Measurements from ENCODE around the gene DHRS4L2.
"Not testable (repeated sequence)": the region's sequence is repeated elsewhere in the genome, so short reads cannot be mapped to it uniquely, and the experiment has no call there.

DHRS4L2 gene

DNA sequence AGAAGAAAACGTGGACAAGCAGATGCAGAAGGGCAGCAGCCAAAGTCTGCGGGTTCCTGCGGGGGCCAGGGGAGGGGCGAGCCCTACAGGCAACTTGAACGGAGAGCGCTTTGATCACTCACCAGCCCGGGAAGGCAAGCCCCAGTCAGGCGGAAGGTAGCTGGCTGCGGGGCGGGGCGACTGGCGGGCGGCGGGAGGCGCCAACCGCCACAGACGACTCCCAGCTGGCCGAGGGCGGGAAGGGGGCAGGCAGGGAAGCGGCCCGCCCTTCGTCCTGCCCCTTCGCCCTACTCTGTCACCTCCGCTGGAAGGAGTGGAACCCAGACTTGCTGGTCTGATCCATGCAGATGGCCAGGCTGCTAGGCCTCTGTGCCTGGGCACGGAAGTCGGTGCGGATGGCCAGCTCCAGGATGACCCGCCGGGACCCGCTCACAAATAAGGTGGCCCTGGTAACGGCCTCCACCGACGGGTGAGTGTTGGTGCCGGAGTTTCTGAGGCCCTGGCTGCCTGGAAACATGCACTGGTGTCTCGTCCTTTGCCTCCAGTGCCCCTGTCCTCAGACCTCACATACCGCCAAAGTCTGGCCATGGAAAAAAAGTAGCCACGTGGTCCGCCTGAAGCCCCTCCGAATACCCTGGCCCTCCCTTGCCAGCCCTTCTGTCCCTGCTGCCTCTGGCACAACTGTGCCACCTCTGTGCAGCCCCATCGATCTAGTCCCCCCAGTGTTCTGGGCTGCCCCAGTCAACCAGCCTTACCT is at the start of gene DHRS4L2:
Gene DHRS4L2, plus strand, starts transcription at position 323 of the 757 bp plus-strand sequence. Its CDS starts 19 bp downstream, at position 342.
- DNase-seq (ENCODE audit: low read depth) = peak; percentile 70

- DNase-seq (ENCODE audit: low read depth) = no peak
Observed at GRCh38 chr14:23939607-23940326, 49.0 kb upstream of the DHRS4L2 start.

DNA sequence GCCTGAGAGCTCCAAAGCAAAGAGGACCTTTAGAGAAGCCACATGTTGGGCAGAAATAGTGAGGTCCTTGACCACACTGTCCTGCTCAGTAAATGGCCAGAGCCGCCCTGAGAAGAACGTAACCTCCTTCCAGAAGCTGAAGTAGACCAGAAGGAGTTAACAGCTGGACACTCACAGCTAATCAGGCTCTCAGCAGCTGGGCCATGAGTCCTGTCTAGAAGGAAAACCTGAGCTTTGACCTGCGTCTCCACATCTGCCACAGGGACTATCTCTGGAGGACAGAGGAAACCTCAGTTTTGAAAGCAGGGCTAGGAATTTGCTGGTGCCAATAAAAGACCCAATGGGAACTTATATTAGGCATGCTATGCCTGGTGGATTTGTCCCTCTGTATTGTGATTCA is 47.5 kb upstream of the DHRS4L2 start:
- no peak for DNase-seq (ENCODE audit: low read depth)

DNA sequence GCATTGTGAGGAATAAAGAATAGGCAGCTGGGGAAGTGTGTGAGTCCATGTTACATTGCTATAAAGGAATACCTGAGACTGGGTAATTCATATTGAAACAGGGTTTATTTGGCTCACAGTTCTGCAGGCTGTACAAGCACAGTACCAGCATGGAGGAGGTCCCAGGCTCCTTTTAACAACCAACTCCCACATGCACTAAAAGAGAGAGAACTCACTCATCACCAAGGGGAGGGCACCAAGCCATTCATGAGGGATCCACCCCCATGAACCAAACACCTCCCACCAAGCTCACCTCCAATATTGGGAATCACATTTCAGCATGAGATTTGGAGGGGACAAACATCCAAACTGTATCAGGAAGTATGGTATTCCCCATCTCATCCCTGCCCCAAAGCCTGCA is 47.1 kb upstream of the DHRS4L2 start:
- no peak for DNase-seq (ENCODE audit: low read depth)

DNA sequence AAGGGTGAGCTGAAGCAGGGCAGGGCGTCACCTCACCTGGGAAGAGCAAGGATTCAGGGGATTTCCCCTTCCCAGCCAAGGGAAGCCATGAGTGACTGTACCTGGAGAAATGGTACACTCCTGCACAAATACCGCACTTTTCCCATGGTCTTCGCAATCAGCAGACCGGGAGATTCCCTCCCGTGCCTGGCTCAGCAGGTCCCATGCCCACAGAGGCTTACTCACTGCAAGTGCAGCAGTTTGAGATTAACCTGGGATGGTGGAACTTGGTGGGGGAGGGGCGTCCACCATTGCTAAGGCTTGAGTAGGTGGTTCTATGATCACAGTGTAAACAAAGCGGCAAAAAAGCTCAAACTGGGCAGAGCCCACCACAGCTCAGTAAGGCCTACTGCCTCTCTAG is 46.1 kb upstream of the DHRS4L2 start:
- DNase-seq (ENCODE audit: low read depth) = no peak

- not testable (repeated sequence) for DNase-seq (ENCODE audit: low read depth)
Observed at GRCh38 chr14:23949069-23949468, 39.7 kb upstream of the DHRS4L2 start.

GRCh38 chr14:23950411-23951135 is 38.2 kb upstream of the DHRS4L2 start:
- no peak for DNase-seq (ENCODE audit: low read depth)

GRCh38 chr14:23951136-23951466 is 37.6 kb upstream of the DHRS4L2 start:
- DNase-seq (ENCODE audit: low read depth) = not testable (repeated sequence)

GRCh38 chr14:23951590-23952201 is 37.0 kb upstream of the DHRS4L2 start:
- DNase-seq (ENCODE audit: low read depth) = no peak

- not testable (repeated sequence) for DNase-seq (ENCODE audit: low read depth)
Observed at GRCh38 chr14:23953116-23953463, 35.6 kb upstream of the DHRS4L2 start.

DNA sequence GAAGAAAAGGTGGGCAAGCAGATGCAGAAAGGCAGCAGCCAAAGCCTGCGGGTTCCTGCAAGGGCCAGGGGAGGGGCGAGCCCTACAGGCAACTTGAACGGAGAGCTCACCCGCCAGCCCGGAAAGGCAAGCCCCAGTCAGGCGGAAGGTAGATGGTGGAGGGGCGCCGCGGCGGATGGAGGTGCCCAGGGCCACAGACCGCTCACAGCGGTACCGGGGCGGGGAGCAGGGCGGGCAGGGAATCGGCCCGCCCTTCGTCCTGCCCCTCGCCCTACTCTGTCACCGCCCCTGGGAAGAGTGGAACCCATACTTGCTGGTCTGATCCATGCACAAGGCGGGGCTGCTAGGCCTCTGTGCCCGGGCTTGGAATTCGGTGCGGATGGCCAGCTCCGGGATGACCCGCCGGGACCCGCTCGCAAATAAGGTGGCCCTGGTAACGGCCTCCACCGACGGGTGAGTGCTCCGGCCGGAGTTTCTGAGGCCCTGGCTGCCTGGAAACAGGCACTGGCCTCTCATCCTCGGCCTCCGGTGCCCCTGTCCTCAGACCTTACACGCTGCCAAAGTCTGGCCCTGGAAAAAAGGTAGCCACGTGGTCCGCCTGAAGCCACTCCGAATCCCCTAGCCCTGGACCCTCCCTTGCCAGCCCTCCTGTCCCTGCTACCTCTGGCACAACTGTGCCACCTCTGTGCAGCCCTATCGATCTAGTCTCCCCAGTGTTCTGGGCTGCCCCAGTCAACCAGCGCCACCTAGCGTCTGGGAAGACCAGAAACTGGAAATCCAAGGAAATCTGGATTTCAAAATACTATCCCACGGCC is 35.1 kb upstream of the DHRS4L2 start, which contains the start of gene DHRS4:
Gene DHRS4, plus strand, starts transcription at position 307 of the 815 bp plus-strand sequence. Its CDS starts 19 bp downstream, at position 326.
- peak; percentile 73 for DNase-seq (ENCODE audit: low read depth)

DNA sequence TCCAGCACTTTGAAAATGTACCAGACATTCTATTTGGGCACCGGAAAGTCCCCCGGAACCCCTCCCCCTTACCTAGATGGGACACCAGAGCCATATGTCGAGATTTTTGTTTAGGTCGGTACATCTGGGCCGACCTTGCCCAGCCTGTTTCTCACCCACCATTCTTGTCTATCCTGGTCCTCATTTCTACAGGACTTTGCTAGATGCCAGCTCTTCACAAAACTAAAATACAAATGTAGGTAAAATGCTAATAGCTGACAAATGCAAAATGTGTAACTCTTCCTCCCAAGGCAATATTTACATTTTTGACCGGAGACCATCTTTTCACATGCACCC is 34.5 kb upstream of the DHRS4L2 start:
- not testable (repeated sequence) for DNase-seq (ENCODE audit: low read depth)

DNA sequence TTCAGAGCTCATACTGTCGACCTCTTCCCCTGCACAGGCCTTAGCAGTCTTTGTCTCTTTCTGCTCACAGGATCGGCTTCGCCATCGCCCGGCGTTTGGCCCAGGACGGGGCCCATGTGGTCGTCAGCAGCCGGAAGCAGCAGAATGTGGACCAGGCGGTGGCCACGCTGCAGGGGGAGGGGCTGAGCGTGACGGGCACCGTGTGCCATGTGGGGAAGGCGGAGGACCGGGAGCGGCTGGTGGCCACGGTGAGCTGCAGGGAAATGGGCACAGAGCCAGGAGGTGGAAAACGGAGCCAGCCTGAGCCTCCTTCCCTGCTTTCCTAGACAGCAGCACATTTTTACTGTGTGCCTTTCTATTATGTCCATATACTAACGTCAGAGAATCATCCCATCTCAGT is 33.8 kb upstream of the DHRS4L2 start:
- DNase-seq (ENCODE audit: low read depth) = not testable (repeated sequence)

GRCh38 chr14:23955811-23956210 is 32.9 kb upstream of the DHRS4L2 start:
- not testable (repeated sequence) for DNase-seq (ENCODE audit: low read depth)

- not testable (repeated sequence) for DNase-seq (ENCODE audit: low read depth)
Observed at GRCh38 chr14:23957913-23958569, 30.7 kb upstream of the DHRS4L2 start.

DNA sequence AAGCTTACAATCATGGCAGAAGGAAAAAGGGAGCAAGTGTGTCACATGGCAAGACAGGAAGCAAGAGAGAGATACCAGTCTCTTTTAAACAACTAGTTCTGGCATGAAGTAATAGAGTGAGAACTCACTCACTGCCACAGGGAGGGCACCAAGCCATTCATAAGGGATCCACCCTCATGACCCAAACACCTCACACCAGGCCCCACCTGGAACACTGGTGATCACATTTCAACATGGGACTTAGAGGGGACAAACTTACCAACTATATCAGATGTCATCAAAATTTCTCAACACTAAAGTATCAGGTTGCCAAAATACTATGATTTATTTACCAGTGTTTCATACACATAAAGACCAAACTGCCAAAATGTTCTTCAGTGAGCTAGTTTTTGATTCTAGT is 27.8 kb upstream of the DHRS4L2 start:
- DNase-seq (ENCODE audit: low read depth) = not testable (repeated sequence)

- DNase-seq (ENCODE audit: low read depth) = not testable (repeated sequence)
Observed at GRCh38 chr14:23961704-23962103, 27.0 kb upstream of the DHRS4L2 start.

DNA sequence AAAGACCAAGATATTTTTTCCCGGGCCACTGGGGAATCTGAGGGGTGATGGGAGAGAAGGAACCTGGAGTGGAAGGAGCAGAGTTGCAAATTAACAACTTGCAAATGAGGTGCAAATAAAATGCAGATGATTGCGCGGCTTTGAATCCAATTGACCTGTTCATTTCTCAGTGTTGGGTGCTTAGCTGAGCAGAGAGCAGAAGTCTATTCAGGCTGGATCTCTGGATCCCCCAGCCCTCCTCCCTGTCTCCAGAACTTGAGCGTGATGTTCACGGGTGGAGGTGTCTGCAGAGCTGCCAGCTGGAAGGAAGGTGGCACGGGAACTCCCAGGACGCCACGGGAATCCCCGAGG is 19.6 kb upstream of the DHRS4L2 start:
- DNase-seq (ENCODE audit: low read depth) = not testable (repeated sequence)

DNA sequence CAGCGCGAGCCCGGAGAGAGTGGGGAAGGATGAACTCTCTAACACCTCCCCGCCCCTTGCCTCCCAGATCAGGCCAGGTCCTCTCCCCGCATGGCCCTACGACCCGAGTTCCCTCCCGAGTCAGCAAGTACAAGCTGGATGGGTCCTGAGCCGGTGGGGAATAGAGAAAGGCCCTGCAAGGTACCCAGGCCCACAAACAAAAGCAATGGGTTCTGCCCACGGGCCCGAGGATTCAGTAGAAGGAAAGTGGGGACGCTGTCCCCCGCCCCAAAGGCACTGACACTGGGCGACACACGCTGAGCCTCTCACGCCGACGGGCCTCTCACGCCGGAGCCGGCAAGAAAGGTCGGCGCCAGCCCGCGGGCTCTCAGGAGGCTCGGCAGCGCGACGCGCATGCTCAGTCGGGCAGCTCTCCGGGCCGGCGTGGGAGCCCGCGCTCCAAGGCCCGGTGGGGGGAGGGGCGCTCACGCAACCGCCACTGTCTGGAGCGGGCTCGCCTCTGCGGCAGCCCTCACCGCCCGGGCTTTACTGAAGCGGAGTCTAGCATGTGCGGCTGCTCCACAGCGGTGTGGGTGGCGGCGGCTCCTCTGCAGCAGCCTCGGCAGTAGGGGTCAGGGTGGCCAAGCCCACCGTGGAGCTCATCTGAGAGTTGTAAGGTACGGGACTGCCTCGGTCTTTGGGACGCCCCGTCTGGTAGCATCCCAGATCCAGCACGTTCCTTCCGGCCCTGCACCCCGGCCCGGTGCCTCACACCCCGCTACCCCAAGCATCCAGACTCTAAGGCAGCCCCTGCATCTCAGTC is 19.0 kb upstream of the DHRS4L2 start:
- peak; percentile 17 for DNase-seq (ENCODE audit: low read depth)

DNA sequence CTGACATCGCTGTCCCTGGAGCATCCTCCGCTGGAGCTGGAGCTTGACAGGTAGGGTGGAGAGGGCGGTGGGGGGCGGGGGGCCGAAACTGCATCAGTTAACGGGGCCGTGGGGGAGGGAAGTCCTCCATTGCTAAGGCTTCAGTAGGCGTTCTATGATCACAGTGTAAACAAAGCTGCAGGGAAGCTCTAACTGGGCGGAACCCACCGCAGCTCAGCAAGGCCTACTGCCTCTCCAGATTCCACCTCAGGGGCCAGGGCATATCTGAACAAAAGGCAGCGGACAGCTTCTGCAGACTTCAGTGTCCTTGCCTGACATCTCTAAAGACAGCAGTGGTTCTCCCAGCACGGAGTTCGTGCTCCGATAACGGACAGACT is 18.5 kb upstream of the DHRS4L2 start:
- DNase-seq (ENCODE audit: low read depth) = not testable (repeated sequence)

Measured in T-helper 22 cell (primary cell).